ENCODE measurements around the gene PRSS16. TPM values are rescaled to one million over a fixed set of nuclear protein-coding genes. Genes with fewer than 3 reads are reported as not detected.
A peak's percentile ranks its signal among the peaks of the same experiment; 100 is the strongest.

The PRSS16 gene
- total RNA-seq, 1 experiment from 2014 or later: 0.64 TPM

DNA sequence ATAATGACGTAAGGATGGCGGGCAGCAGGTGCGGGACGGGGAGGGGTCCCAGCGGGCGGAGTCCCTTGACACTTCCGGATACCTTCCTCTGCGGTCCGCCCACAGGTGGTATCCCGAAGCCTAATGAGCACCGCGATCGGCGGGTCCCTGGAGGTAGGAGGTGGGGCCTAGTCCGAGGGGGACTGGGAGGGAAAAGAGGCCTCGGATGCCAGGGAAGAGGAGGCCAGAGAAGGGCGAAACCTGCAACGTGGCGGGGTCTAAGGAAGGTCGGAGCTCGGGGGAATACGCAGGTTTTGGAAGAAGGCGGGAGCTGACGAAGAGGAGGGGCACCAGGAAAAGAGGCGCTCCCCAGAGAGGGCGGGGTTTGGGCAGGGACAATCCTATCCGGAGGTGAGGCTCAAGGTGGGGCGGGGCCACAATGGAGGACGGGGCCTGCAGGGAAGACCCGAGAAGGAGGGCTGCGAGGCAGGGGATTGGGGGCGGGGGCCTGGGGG lies 3.7 kb downstream of the PRSS16 start:
- Histone ChIP-seq H3K9me3 (ENCODE audit: low read depth, low read length, poor library complexity, severe bottlenecking) (no peaks in the 10 kb centered on the region), H3K27ac (ENCODE audit: low read depth, low read length, poor library complexity, severe bottlenecking) (no peak overlapping the region), H3K4me3 (ENCODE audit: low read depth, low read length, poor library complexity, severe bottlenecking) (peak overlapping the region; percentile 56), H3K36me3 (ENCODE audit: insufficient read depth, low read length, poor library complexity, severe bottlenecking) (no peaks in the 10 kb centered on the region), H3K27me3 (replicated peaks; ENCODE audit: insufficient read depth, low read depth, low read length, poor library complexity) (no peaks in the 10 kb centered on the region), H3K4me1 (ENCODE audit: insufficient read depth, low read length, poor library complexity, severe bottlenecking) (no peaks in the 10 kb centered on the region)
- TF ChIP-seq EZH2 (IDR thresholded peaks at IDR 0.05; ENCODE audit: borderline replicate concordance, low read depth, low read length, poor library complexity, severe bottlenecking): no peak
- TF ChIP-seq, protein P1, sequence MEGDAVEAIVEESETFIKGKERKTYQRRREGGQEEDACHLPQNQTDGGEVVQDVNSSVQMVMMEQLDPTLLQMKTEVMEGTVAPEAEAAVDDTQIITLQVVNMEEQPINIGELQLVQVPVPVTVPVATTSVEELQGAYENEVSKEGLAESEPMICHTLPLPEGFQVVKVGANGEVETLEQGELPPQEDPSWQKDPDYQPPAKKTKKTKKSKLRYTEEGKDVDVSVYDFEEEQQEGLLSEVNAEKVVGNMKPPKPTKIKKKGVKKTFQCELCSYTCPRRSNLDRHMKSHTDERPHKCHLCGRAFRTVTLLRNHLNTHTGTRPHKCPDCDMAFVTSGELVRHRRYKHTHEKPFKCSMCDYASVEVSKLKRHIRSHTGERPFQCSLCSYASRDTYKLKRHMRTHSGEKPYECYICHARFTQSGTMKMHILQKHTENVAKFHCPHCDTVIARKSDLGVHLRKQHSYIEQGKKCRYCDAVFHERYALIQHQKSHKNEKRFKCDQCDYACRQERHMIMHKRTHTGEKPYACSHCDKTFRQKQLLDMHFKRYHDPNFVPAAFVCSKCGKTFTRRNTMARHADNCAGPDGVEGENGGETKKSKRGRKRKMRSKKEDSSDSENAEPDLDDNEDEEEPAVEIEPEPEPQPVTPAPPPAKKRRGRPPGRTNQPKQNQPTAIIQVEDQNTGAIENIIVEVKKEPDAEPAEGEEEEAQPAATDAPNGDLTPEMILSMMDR (conservative IDR thresholded peaks at IDR 0.05; ENCODE audit: low read depth, low read length): no peak
- intact Hi-C loops (cut with micrococcal nuclease; ENCODE audit: unreplicated experiment): no loop called here
- ChIA-PET CTCF (interaction anchor here (0.5 to 1.0 kb wide), 5 partner anchors 19 to 353 kb away, joined by 3 to 12 read pairs (median 6); no protein-coding TSS in a partner anchor), POLR2A (ENCODE audit: low non-redundant PET) (interaction anchor here (0.6 kb wide), 1 partner anchor 502 kb away, joined by 4 read pairs; no protein-coding TSS in a partner anchor)
- DNase-seq (ENCODE audit: low spot score): peak; percentile 91
- BruUV-seq (replicated peaks): no TSS peak

DNA sequence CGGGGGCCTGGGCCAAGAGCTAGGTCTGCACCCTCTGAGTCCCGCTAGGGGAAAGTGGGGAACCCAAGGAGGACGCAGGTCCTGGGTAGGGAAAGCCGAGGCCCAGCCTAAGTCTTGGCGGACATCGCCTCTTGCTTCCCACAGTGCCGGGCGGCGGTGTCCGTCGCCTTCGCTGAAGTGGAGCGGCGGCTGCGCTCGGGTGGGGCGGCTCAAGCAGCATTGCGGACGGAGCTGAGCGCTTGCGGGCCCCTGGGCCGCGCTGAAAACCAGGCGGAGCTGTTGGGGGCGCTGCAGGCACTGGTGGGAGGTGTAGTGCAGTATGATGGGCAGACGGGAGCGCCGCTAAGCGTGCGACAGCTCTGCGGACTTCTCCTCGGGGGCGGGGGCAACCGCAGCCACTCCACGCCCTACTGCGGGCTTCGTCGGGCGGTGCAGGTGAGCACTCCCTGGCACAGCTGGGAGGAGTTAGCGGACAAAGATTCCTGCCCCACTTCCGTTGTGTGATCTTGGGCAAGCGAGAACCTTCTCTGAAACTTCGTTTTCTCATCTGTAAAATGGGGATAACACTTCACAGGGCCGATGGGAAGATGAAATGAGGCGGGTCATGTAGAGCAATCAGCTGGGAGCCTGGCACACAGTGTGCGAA lies 4.2 kb downstream of the PRSS16 start:
- intact Hi-C loops (cut with micrococcal nuclease; ENCODE audit: unreplicated experiment): no loop called here
- no peaks in the 10 kb centered on the region for H3K27me3 ChIP-seq (replicated peaks; ENCODE audit: insufficient read depth, low read depth, low read length, poor library complexity)

GRCh38 chr6:27254566-27254965 lies 7.1 kb downstream of the PRSS16 start:
- Histone ChIP-seq H3K9me3 (ENCODE audit: low read depth, low read length, poor library complexity, severe bottlenecking) (no peaks in the 10 kb centered on the region), H3K36me3 (ENCODE audit: insufficient read depth, low read length, poor library complexity, severe bottlenecking) (no peaks in the 10 kb centered on the region), H3K4me1 (ENCODE audit: insufficient read depth, low read length, poor library complexity, severe bottlenecking) (no peaks in the 10 kb centered on the region), H3K27ac (ENCODE audit: low read depth, low read length, poor library complexity, severe bottlenecking) (no peak overlapping the region), H3K4me3 (ENCODE audit: low read depth, low read length, poor library complexity, severe bottlenecking) (no peak overlapping the region), H3K27me3 (replicated peaks; ENCODE audit: insufficient read depth, low read depth, low read length, poor library complexity) (no peaks in the 10 kb centered on the region)
- TF ChIP-seq EZH2 (IDR thresholded peaks at IDR 0.05; ENCODE audit: borderline replicate concordance, low read depth, low read length, poor library complexity, severe bottlenecking): no peak
- TF ChIP-seq, protein P1 (conservative IDR thresholded peaks at IDR 0.05; ENCODE audit: low read depth, low read length): no peak
- ChIA-PET CTCF (no interaction called here), POLR2A (ENCODE audit: low non-redundant PET) (interaction anchor here (0.5 kb wide), 1 partner anchor 19 kb away, joined by 3 read pairs; no protein-coding TSS in a partner anchor)
- no TSS peak for BruUV-seq (replicated peaks)
- intact Hi-C loops (cut with micrococcal nuclease; ENCODE audit: unreplicated experiment): no loop called here
- no peak for DNase-seq (ENCODE audit: low spot score)

More for the DNA sequence above, 4.2 kb downstream of the PRSS16 start:
- Histone ChIP-seq H3K27ac (ENCODE audit: low read depth, low read length, poor library complexity, severe bottlenecking) (no peak overlapping the region), H3K4me1 (ENCODE audit: insufficient read depth, low read length, poor library complexity, severe bottlenecking) (no peaks in the 10 kb centered on the region), H3K36me3 (ENCODE audit: insufficient read depth, low read length, poor library complexity, severe bottlenecking) (no peaks in the 10 kb centered on the region), H3K4me3 (ENCODE audit: low read depth, low read length, poor library complexity, severe bottlenecking) (peak overlapping the region; percentile 56), H3K9me3 (ENCODE audit: low read depth, low read length, poor library complexity, severe bottlenecking) (no peaks in the 10 kb centered on the region)
- no TSS peak for BruUV-seq (replicated peaks)
- ChIA-PET POLR2A (ENCODE audit: low non-redundant PET) (no interaction called here), CTCF (interaction anchor here (0.5 to 1.0 kb wide), 5 partner anchors 19 to 353 kb away, joined by 3 to 12 read pairs (median 6); no protein-coding TSS in a partner anchor)
- DNase-seq (ENCODE audit: low spot score): peak; percentile 88
- TF ChIP-seq, protein P1 (conservative IDR thresholded peaks at IDR 0.05; ENCODE audit: low read depth, low read length): peak; percentile 73
- TF ChIP-seq EZH2 (IDR thresholded peaks at IDR 0.05; ENCODE audit: borderline replicate concordance, low read depth, low read length, poor library complexity, severe bottlenecking): no peak

All from A673 (cell line).